Measurements from ENCODE around the gene CAMK2A.

CAMK2A gene

DNA sequence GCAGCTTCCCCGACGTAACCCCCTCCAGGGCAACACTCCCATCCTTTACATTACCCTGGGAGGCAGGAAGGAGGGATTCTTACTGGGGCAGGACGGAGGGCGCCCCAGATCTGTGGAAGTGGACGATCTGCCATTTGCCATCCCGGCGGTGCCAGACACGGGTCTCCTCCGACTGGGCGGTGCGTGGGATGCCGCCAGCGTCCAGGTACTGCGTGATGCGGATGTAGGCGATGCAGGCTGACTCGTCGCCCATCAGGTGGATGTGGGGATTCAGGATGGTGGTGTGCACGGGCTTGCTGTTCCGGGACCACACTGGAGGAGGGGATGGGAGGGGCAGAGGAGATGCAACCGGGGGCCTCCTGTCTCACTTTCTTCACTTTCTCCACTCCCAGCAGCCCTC, 66.7 kb downstream of the CAMK2A start:
- no peak overlapping the region for H3K9ac ChIP-seq (ENCODE audit: low read depth, low read length)
- no peaks in the 10 kb centered on the region for H3K36me3 ChIP-seq (ENCODE audit: insufficient read depth, low read length)
- peaks cover 14% of the 10 kb centered on the region for H3K27me3 ChIP-seq (ENCODE audit: control insufficient read depth, insufficient read depth, low read length)
- no peaks in the 10 kb centered on the region for H3K9me3 ChIP-seq (replicated peaks; ENCODE audit: low read length)
- H3K4me3 ChIP-seq (ENCODE audit: low read length) = no peak overlapping the region
- no peaks in the 10 kb centered on the region for H3K4me1 ChIP-seq (ENCODE audit: control insufficient read depth, insufficient read depth, low read length)
- H3K4me2 ChIP-seq (ENCODE audit: low read length) = no peak overlapping the region

DNA sequence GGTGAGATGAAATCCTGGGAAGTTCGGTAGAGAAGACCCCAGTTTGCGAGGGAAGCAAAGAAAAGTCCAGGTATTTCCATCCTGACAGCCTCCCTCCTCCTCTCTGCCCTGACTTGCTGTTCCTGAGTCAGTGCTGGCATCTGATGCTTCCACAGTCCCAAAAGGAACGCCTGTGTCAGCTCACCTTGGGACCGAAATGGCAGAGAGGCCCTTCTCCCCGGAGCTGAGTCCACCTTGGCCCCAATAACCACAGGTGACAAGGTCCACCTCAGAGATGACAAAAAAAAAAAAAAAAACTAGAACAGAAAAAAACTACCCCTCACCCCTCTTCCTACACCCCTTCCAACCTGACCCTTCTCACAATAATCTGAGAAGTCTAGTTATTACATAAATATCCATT, 68.1 kb downstream of the CAMK2A start:
- Histone ChIP-seq H3K4me2 (ENCODE audit: low read length) (no peak overlapping the region), H3K4me1 (ENCODE audit: control insufficient read depth, insufficient read depth, low read length) (no peaks in the 10 kb centered on the region), H3K4me3 (ENCODE audit: low read length) (no peak overlapping the region), H3K9me3 (replicated peaks; ENCODE audit: low read length) (no peaks in the 10 kb centered on the region), H3K36me3 (ENCODE audit: insufficient read depth, low read length) (no peaks in the 10 kb centered on the region), H3K9ac (ENCODE audit: low read depth, low read length) (no peak overlapping the region), H3K27me3 (ENCODE audit: control insufficient read depth, insufficient read depth, low read length) (peaks cover 14% of the 10 kb centered on the region)

DNA sequence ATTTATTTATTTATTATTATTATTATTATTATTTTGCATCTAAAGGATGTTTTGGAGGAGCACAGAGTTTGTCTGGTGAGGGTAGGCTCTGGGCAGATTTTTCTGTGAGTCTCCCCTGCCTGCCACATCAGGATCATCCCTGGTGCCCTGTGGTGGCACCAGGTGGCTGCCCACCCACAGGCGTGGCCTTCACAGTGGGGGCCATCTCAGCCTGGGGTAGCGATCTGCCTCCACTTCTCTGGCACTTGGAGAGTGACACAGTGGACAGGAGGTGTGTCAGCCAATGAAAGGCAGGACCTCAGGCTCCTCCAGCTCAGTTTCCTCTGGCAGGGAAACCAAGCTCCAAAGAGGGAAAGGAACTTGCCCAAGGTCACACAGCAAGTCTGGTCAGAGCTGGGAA, 69.7 kb downstream of the CAMK2A start:
- Histone ChIP-seq H3K36me3 (ENCODE audit: insufficient read depth, low read length) (no peaks in the 10 kb centered on the region), H3K9me3 (replicated peaks; ENCODE audit: low read length) (no peaks in the 10 kb centered on the region), H3K4me1 (ENCODE audit: control insufficient read depth, insufficient read depth, low read length) (no peaks in the 10 kb centered on the region), H3K27me3 (ENCODE audit: control insufficient read depth, insufficient read depth, low read length) (peaks cover 14% of the 10 kb centered on the region), H3K4me3 (ENCODE audit: low read length) (no peak overlapping the region), H3K9ac (ENCODE audit: low read depth, low read length) (no peak overlapping the region), H3K4me2 (ENCODE audit: low read length) (no peak overlapping the region)

DNA sequence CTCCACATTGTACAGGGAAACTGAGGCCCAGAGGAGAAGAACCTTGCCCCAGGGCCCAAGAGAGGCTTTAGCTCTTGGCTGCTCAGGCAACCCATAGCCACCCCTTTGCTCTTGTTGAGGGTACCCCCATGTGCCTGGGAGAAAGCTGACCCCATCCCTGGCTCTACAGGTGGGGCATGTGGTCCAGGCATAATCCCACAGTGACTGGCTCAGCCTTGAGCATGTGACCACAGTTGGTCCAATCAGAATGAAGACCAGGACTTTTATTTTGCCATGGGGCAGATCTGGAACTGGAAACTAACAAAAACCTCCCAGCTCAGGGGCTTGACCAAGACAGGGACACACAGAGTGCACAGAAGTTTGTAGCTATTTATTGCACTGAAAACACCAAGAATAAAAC, 70.4 kb downstream of the CAMK2A start:
- H3K27me3 ChIP-seq (ENCODE audit: control insufficient read depth, insufficient read depth, low read length) = peaks cover 14% of the 10 kb centered on the region
- H3K4me1 ChIP-seq (ENCODE audit: control insufficient read depth, insufficient read depth, low read length) = no peaks in the 10 kb centered on the region
- no peaks in the 10 kb centered on the region for H3K9me3 ChIP-seq (replicated peaks; ENCODE audit: low read length)
- H3K4me2 ChIP-seq (ENCODE audit: low read length) = no peak overlapping the region
- H3K36me3 ChIP-seq (ENCODE audit: insufficient read depth, low read length) = no peaks in the 10 kb centered on the region
- no peak overlapping the region for H3K9ac ChIP-seq (ENCODE audit: low read depth, low read length)
- H3K4me3 ChIP-seq (ENCODE audit: low read length) = no peak overlapping the region

DNA sequence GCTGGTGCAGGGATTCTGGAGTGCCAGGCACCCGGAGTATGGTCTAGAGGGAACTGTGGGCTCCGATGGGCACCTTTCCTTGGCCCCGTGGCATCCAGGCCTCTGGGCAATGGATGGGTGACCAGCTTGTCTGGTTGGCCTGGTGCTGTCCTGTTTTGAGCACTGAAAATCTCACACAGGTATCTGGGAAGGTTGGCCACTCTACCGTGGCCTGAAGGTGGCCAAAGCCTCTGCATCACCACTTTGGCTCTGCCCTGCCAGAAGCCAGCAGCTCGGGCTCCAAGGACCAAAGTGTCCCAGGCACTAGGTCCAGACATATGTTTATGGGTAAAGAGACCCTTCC, 70.9 kb downstream of the CAMK2A start:
- Histone ChIP-seq H3K4me2 (ENCODE audit: low read length) (no peak overlapping the region), H3K27me3 (ENCODE audit: control insufficient read depth, insufficient read depth, low read length) (peaks cover 14% of the 10 kb centered on the region), H3K36me3 (ENCODE audit: insufficient read depth, low read length) (no peaks in the 10 kb centered on the region), H3K4me3 (ENCODE audit: low read length) (no peak overlapping the region), H3K9ac (ENCODE audit: low read depth, low read length) (no peak overlapping the region), H3K4me1 (ENCODE audit: control insufficient read depth, insufficient read depth, low read length) (no peaks in the 10 kb centered on the region), H3K9me3 (replicated peaks; ENCODE audit: low read length) (no peaks in the 10 kb centered on the region)

DNA sequence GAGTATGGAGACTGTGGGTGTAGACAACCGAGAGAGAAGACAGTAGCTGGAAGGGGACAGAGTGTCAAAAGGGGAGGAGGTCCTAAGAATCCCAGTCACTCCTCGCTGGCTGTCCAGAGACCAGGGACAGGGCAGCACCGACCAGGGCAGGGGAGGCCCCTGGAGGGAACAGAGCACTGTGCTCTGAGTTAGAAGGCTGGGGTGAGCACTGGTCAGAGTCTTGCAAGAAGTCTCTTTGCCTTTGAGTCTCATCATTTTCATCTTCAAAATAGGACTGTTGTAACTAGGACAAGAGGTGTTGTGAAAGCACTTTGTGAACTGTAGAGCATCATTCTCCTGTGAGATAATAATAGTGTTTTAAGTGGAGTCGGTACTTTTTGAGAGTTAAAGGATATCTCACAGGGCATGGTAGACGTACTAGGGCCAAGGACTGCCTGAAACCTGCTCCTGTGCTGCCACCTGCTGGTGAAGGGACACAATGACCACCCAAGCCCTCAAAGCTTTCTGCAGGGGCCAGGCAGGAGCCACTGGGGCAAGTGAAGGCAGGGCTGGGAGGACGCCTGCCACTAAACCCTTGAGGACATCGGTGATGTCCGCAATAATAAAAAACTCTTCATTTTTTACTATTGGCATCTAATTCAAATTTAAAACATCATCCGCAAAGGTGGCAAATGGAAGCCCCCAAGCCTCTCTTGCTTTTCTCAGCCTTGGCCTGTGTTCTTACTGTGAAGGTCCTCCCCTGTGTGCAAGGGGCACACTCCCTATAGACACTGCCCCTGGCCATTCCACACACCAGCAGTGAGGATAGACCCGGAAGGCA, 71.5 kb downstream of the CAMK2A start:
- Histone ChIP-seq H3K27me3 (ENCODE audit: control insufficient read depth, insufficient read depth, low read length) (peaks cover 14% of the 10 kb centered on the region), H3K9me3 (replicated peaks; ENCODE audit: low read length) (no peaks in the 10 kb centered on the region), H3K36me3 (ENCODE audit: insufficient read depth, low read length) (no peaks in the 10 kb centered on the region), H3K4me1 (ENCODE audit: control insufficient read depth, insufficient read depth, low read length) (no peaks in the 10 kb centered on the region), H3K9ac (ENCODE audit: low read depth, low read length) (no peak overlapping the region), H3K4me3 (ENCODE audit: low read length) (no peak overlapping the region), H3K4me2 (ENCODE audit: low read length) (no peak overlapping the region)

DNA sequence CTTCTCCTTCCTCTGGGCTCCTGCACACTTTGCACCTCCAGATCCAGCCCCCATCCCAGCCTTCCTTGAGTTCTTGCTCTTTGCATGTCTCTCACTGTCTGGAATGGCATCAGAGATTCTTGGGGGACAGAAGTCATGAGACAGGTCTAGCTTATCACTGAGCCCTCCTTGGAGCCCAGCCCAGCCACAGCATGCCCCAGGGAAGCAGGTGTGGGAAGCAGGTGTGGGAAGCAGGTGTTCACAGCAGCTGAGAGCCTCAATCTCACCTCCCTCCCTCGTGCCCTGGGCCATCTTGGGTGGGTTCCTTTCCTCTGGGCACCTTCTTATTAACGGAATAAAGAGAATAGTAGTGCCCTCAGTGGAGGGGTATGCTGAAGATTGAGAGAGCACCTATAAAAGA, 72.5 kb downstream of the CAMK2A start:
- Histone ChIP-seq H3K4me2 (ENCODE audit: low read length) (no peak overlapping the region), H3K9ac (ENCODE audit: low read depth, low read length) (no peak overlapping the region), H3K4me3 (ENCODE audit: low read length) (no peak overlapping the region), H3K9me3 (replicated peaks; ENCODE audit: low read length) (no peaks in the 10 kb centered on the region), H3K36me3 (ENCODE audit: insufficient read depth, low read length) (no peaks in the 10 kb centered on the region), H3K4me1 (ENCODE audit: control insufficient read depth, insufficient read depth, low read length) (no peaks in the 10 kb centered on the region), H3K27me3 (ENCODE audit: control insufficient read depth, insufficient read depth, low read length) (peaks cover 9% of the 10 kb centered on the region)

DNA sequence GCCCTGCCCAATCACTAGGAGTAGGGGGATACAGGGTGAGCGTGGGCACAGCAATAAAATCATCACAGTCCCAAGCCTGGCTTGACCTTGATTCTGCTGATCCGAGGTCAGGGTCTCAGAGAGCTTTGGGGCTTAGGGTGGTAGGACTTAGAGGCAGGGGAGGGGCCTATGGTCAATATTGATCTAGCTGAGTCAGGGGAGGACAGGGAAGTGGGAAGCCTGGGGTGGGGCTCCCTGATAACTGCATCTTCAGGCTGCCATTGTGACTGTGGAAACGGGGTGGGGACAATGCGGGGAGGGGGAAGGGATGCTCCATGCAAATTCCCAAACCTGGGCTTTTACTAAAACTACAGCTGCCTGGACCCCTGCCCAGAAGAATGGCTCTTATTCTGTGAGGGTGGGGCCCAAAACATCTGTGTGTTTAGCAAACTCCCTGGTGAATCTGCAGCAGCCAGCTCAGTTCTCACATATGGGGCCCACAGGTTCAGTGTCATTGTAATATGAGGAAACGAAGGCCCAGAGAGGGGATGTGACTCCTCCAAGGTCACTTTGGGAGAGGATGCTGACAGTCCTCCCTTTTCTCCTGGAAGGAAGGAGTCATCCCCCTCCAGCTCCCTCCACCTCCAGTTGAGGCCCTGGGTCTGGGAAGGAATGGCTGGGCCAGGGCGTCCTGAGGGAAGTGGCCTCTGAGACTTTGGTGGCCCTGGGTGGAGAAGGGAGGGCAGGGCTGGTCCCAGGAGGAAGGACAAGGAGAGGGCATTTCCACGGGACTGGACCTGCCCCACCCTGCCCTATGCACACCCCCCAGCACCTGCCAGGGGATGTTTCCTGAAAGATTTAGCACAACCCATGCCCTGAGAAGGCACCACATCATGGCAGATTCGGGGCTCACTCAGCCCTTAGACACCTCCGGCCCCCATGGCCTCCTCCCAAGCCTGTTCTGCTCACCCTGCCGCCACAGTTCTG, 73.3 kb downstream of the CAMK2A start:
- no peaks in the 10 kb centered on the region for H3K36me3 ChIP-seq (ENCODE audit: insufficient read depth, low read length)
- H3K9me3 ChIP-seq (replicated peaks; ENCODE audit: low read length) = no peaks in the 10 kb centered on the region
- no peak overlapping the region for H3K4me2 ChIP-seq (ENCODE audit: low read length)
- no peak overlapping the region for H3K4me3 ChIP-seq (ENCODE audit: low read length)
- no peaks in the 10 kb centered on the region for H3K4me1 ChIP-seq (ENCODE audit: control insufficient read depth, insufficient read depth, low read length)
- peaks cover 4% of the 10 kb centered on the region for H3K27me3 ChIP-seq (ENCODE audit: control insufficient read depth, insufficient read depth, low read length)
- H3K9ac ChIP-seq (ENCODE audit: low read depth, low read length) = no peak overlapping the region

DNA sequence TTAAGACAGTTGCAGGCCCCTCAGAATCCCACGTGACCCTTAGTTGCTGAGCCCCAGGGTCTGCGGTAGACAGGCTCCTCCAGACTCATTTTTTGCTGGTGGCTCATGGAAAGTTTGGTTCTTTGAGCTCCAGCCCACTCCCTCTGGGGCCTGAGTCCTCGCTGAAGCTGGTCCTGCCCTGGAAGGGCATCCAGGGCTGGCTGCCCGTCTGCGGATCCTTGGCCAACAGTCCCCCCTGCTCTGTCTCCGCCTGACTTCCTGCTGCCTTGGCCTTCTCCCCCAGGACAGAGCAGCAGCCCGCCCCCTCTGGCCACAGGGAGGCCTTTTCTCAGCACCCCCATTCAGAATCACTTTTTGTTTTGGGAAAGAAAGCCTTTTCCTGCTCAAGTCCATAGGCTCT, 75.3 kb downstream of the CAMK2A start:
- Histone ChIP-seq H3K36me3 (ENCODE audit: insufficient read depth, low read length) (no peaks in the 10 kb centered on the region), H3K9ac (ENCODE audit: low read depth, low read length) (no peak overlapping the region), H3K9me3 (replicated peaks; ENCODE audit: low read length) (no peaks in the 10 kb centered on the region), H3K27me3 (ENCODE audit: control insufficient read depth, insufficient read depth, low read length) (no peaks in the 10 kb centered on the region), H3K4me3 (ENCODE audit: low read length) (no peak overlapping the region), H3K4me2 (ENCODE audit: low read length) (no peak overlapping the region), H3K4me1 (ENCODE audit: control insufficient read depth, insufficient read depth, low read length) (no peaks in the 10 kb centered on the region)

DNA sequence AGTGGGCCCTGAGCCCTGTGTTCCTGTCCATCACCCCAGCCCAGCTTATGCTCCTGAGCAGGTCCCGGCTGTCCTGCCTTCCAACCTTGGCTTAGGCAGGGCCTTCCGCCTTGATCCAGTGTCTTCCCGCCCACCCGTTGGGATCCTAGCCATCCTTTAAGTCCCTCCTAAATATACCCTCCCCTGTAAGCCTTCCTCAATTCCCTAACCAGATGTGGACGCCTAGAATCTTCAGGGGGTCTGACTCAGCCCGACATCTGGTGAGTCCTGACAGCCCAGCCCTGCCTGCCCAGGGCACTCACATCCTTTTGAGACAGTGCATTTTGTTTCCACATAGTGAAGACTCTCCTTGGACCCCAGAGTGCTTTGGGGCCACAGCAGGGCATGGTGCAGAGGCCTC, 76.0 kb downstream of the CAMK2A start:
- H3K27me3 ChIP-seq (ENCODE audit: control insufficient read depth, insufficient read depth, low read length) = no peaks in the 10 kb centered on the region
- no peak overlapping the region for H3K4me3 ChIP-seq (ENCODE audit: low read length)
- no peak overlapping the region for H3K4me2 ChIP-seq (ENCODE audit: low read length)
- no peak overlapping the region for H3K9ac ChIP-seq (ENCODE audit: low read depth, low read length)
- H3K9me3 ChIP-seq (replicated peaks; ENCODE audit: low read length) = no peaks in the 10 kb centered on the region
- peaks cover 7% of the 10 kb centered on the region for H3K4me1 ChIP-seq (ENCODE audit: control insufficient read depth, insufficient read depth, low read length)
- no peaks in the 10 kb centered on the region for H3K36me3 ChIP-seq (ENCODE audit: insufficient read depth, low read length)

DNA sequence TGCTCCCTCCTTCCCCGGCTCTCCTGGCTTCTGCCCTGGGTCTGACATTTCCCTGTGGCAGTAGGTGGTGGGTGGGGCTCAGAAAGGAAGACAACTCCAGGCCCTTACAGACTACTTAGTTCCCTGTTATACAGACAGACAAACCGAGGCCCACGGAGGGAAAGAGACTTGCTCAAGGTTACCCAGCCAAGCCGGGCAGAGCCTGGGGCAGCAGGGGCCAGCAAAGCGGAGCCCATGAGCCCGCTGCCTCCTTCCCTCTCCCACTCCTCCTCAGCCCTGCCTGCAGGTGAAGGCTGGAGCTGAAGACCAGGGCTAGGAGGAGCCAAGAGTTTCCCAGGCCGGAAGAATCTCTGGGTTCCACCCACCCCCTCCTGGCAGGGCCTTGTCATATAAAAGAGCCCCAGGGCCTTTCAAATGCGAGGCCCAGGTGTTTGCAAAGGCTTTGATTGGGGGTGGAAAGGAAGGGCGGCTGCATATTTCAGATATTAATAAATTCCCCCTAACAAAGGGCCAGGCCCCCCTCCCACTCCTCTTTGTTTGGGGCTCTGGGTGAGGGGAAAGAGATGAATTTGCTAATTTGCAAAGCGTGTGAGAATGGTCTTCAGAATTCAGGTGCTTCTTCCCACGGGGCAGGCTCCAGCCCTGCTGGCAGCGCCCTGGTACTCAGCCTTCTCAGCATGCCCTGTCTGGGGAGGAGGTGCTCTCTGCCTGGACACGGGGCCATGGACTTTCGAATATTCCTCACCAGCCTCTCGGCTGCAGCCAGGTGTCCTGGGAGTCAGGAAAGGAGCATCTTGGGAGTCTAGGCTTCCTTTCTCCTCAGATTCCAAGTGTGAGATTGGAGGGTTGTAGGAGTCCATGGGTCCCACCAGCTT, 78.2 kb downstream of the CAMK2A start:
- no peaks in the 10 kb centered on the region for H3K9me3 ChIP-seq (replicated peaks; ENCODE audit: low read length)
- H3K4me2 ChIP-seq (ENCODE audit: low read length) = no peak overlapping the region
- no peaks in the 10 kb centered on the region for H3K36me3 ChIP-seq (ENCODE audit: insufficient read depth, low read length)
- H3K9ac ChIP-seq (ENCODE audit: low read depth, low read length) = no peak overlapping the region
- peaks cover 6% of the 10 kb centered on the region for H3K27me3 ChIP-seq (ENCODE audit: control insufficient read depth, insufficient read depth, low read length)
- peaks cover 10% of the 10 kb centered on the region for H3K4me1 ChIP-seq (ENCODE audit: control insufficient read depth, insufficient read depth, low read length)
- H3K4me3 ChIP-seq (ENCODE audit: low read length) = no peak overlapping the region

All from skeletal muscle satellite cell (primary cell).